GM20000 (cell line): ENCODE data around the gene COX17.

ENCODE experiments used
- DNase-seq: peaks from one replicate; pipeline ENCODE4 v3.0.0; 2012; ENCODE audit warnings: low spot score
- TF ChIP-seq, protein P1 (sequence below): IDR thresholded peaks from 2 replicates; pipeline ENCODE4 v1.5.1; 2012; ENCODE audit warnings: mild to moderate bottlenecking, control low read depth; ENCODE audit errors: extremely low read depth, missing control alignments

The COX17 gene

GRCh38 chr3:119628816-119629445, 48.3 kb downstream of the COX17 start:
- DNase-seq, result peak; percentile 42
- TF ChIP-seq, protein P1, sequence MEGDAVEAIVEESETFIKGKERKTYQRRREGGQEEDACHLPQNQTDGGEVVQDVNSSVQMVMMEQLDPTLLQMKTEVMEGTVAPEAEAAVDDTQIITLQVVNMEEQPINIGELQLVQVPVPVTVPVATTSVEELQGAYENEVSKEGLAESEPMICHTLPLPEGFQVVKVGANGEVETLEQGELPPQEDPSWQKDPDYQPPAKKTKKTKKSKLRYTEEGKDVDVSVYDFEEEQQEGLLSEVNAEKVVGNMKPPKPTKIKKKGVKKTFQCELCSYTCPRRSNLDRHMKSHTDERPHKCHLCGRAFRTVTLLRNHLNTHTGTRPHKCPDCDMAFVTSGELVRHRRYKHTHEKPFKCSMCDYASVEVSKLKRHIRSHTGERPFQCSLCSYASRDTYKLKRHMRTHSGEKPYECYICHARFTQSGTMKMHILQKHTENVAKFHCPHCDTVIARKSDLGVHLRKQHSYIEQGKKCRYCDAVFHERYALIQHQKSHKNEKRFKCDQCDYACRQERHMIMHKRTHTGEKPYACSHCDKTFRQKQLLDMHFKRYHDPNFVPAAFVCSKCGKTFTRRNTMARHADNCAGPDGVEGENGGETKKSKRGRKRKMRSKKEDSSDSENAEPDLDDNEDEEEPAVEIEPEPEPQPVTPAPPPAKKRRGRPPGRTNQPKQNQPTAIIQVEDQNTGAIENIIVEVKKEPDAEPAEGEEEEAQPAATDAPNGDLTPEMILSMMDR, result no peak

GRCh38 chr3:119628390-119628789, 48.8 kb downstream of the COX17 start:
- no peak for DNase-seq
- TF ChIP-seq, protein P1, result no peak

DNA sequence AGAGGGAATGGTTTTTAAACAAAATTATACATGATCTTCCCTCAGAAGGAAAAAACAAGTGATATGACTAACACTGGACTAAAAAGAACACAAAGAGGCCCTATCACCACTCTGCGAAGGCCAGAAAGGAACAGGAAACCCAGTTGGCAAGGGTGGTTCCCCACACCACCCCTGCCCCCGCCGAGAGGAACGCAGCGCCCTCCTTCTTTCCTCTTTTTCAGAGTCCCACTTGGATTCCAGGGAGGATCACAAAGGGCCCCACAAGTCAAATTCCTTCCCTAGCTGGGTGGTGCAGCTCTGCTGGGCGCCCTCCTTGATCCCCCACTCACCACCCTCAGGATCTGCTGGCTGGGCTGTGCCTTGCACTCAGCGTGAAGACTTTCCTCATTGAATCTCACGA, 49.7 kb downstream of the COX17 start:
- TF ChIP-seq, protein P1, result no peak

DNA sequence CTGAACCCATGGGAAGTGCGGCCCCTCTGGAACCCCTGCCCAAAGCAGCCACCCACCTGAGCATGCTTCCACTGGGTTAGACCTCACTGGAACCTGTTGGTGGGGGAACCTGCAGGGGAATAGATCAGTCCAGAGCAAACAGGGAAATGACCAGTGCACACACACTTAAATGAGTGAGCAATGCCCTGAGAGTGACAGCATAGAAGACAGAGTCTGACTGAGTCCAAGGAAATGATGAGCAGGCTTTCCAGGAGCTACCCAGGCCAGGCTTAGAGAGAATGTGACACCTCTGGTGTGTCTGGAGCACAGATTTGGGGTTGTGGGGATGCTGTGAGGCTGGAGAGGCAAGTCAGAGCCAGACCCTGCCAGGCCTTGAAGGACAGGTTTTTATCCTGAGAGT, 51.0 kb downstream of the COX17 start:
- TF ChIP-seq, protein P1, result no peak
- no peak for DNase-seq

More for the DNA sequence above, 49.7 kb downstream of the COX17 start:
- no peak for DNase-seq

GRCh38 chr3:119625451-119626153, 51.6 kb downstream of the COX17 start:
- TF ChIP-seq, protein P1, result no peak
- no peak for DNase-seq

GRCh38 chr3:119624002-119624720, 53.0 kb downstream of the COX17 start:
- TF ChIP-seq, protein P1, result no peak
- DNase-seq, result no peak

GRCh38 chr3:119620899-119621298, 56.3 kb downstream of the COX17 start:
- DNase-seq, result no peak
- TF ChIP-seq, protein P1, result no peak
